EL (cell line): Measurements from ENCODE around the gene MORN1.
A peak's percentile ranks its signal among the peaks of the same experiment; 100 is the strongest.

Experiments used
- DNase-seq: peaks from one replicate; pipeline ENCODE4 v3.0.0-alpha.2; 2016

The MORN1 gene

GRCh38 chr1:2418791-2419320 lies 27.5 kb upstream of the MORN1 start:
- DNase-seq, result no peak

GRCh38 chr1:2417833-2418225 lies 26.5 kb upstream of the MORN1 start:
- DNase-seq, result no peak

- DNase-seq, result no peak
Measured at GRCh38 chr1:2417083-2417832, 25.9 kb upstream of the MORN1 start.

- DNase-seq, result no peak
Measured at GRCh38 chr1:2416403-2416802, 25.0 kb upstream of the MORN1 start.

- DNase-seq, result no peak
Measured at GRCh38 chr1:2415801-2416208, 24.5 kb upstream of the MORN1 start.

- DNase-seq, result no peak
Measured at GRCh38 chr1:2415337-2415736, 24.0 kb upstream of the MORN1 start.

- DNase-seq, result peak; percentile 73
Measured at GRCh38 chr1:2414297-2414958, 23.1 kb upstream of the MORN1 start.

GRCh38 chr1:2413495-2414296 lies 22.3 kb upstream of the MORN1 start:
- DNase-seq, result no peak

GRCh38 chr1:2412773-2413494 lies 21.6 kb upstream of the MORN1 start:
- DNase-seq, result no peak

- DNase-seq, result peak; percentile 96
Measured at GRCh38 chr1:2412395-2412772, 21.0 kb upstream of the MORN1 start, which contains the start of gene PEX10. Gene PEX10, minus strand, starts transcription at chr1:2412564. Its CDS starts 62 bp downstream, at chr1:2412502.

GRCh38 chr1:2411801-2412394 lies 20.5 kb upstream of the MORN1 start:
- no peak for DNase-seq

- DNase-seq, result no peak
Measured at GRCh38 chr1:2409745-2410144, 18.4 kb upstream of the MORN1 start.

- DNase-seq, result no peak
Measured at GRCh38 chr1:2408859-2409276, 17.5 kb upstream of the MORN1 start.

GRCh38 chr1:2408456-2408855 lies 17.1 kb upstream of the MORN1 start:
- no peak for DNase-seq

GRCh38 chr1:2407991-2408275 lies 16.6 kb upstream of the MORN1 start:
- no peak for DNase-seq

GRCh38 chr1:2407166-2407990 lies 16.0 kb upstream of the MORN1 start:
- no peak for DNase-seq

GRCh38 chr1:2406451-2407041 lies 15.2 kb upstream of the MORN1 start:
- DNase-seq, result no peak

- peak; percentile 61 for DNase-seq
Measured at GRCh38 chr1:2405588-2406295, 14.4 kb upstream of the MORN1 start.

- no peak for DNase-seq
Measured at GRCh38 chr1:2404890-2405511, 13.6 kb upstream of the MORN1 start.
